Heart left ventricle (tissue), 16 donors: ENCODE measurements around the gene CCM2L. TPM values are rescaled to one million over a fixed set of nuclear protein-coding genes. Genes with fewer than 3 reads are reported as not detected.

Experiments used
- ATAC-seq, 4 donors: fragments of 200-7000 bp; cut with Tn5 transposase; one replicate each; pipeline ENCODE4 v1.9.1; 2020 to 2022; ENCODE audit warnings: moderate library complexity in 4 of 4, mild to moderate bottlenecking in 3 of 4, moderate number of reproducible peaks in 1 of 4
- DNase-seq, 5 donors: peaks; one replicate each; pipeline ENCODE4 v3.0.0-alpha.2; 2020
- H3K27ac ChIP-seq, 12 donors: fragments of 200-600 bp; sonication (generic) in 4 of 12; one replicate each; pipeline versions ENCODE4 v1.5.0 to v1.8.0; 2016 to 2022; ENCODE audit warnings: mild to moderate bottlenecking in 2 of 12
- H3K27me3 ChIP-seq, 9 donors: fragments of 200-600 bp; sonication (generic) in 2 of 9; one replicate each; pipeline versions ENCODE4 v1.5.1 to v1.8.0; 2016 to 2022; ENCODE audit warnings: mild to moderate bottlenecking in 3 of 9
- H3K36me3 ChIP-seq, 9 donors: fragments of 200-600 bp; sonication (generic) in 2 of 9; one replicate each; pipeline versions ENCODE4 v1.5.0 to v1.8.0; 2018 to 2022; ENCODE audit warnings: mild to moderate bottlenecking in 2 of 9
- H3K4me1 ChIP-seq, 12 donors: fragments of 200-600 bp; sonication (generic) in 4 of 12; one replicate each; pipeline versions ENCODE4 v1.5.0 to v1.8.0; 2016 to 2022; ENCODE audit warnings: mild to moderate bottlenecking in 3 of 12
- H3K4me3 ChIP-seq, 12 donors: fragments of 200-600 bp; sonication (generic) in 4 of 12; one replicate each; pipeline versions ENCODE4 v1.5.0 to v1.8.0; 2017 to 2022; ENCODE audit warnings: mild to moderate bottlenecking in 9 of 12, moderate library complexity in 4 of 12
- H3K9me3 ChIP-seq, 12 donors: fragments of 200-600 bp; sonication (generic) in 4 of 12; one replicate each; pipeline versions ENCODE4 v1.5.0 to v1.8.0; 2016 to 2022; ENCODE audit warnings: mild to moderate bottlenecking in 1 of 12
- POLR2A ChIP-seq, 2 donors: fragments of 450-650 bp; IDR thresholded peaks; one replicate each; pipeline ENCODE4 v1.6.1; 2017; ENCODE audit warnings: antibody characterized with exemption in 2 of 2, mild to moderate bottlenecking in 2 of 2, moderate library complexity in 2 of 2
- WGBS, 4 donors: extraction: QIAGEN DNeasy Blood & Tissue Kit in 2 of 4; methylation state at CpG; one replicate each; pipeline versions ENCODE4 v1.1.5 to v1.1.7; 2013 to 2018; 5-methylcytosine and 5-hydroxymethylcytosine counted together
- intact Hi-C, 10 donors: fragments of 100-400 bp; cut with DNase I; formaldehyde crosslinking; loops; one replicate each; pipeline versions ENCODE4 v1.11.1 to v1.14.2; 2022
- polyA plus RNA-seq, 2 donors: library from polyadenylated mRNA; stranded (reverse); fragments of 200-250 nt; gene quantifications; one replicate each; pipeline ENCODE4 v1.2.3, GENCODE V29; 2013
- total RNA-seq, 9 donors: library from RNA; depleted of rRNA in 2 of 9; stranded (reverse); fragments of >200 nt in 2 of 9; fragmentation: NEBNext Ultra II Directional in 3 of 9; extraction: Animal tissue kit (Norgen Biotek cat#: 25700) in 3 of 9; gene quantifications; one replicate each; pipeline versions ENCODE4 v1.1.0 to v1.2.4, GENCODE V29; 2016 to 2023
- TF ChIP-seq, protein P1 (sequence below), 12 donors: fragments of 200-600 bp; sonication (generic) in 4 of 12; IDR thresholded peaks; one replicate each; pipeline versions ENCODE4 v1.5.0 to v1.8.0; 2018 to 2022; ENCODE audit warnings: antibody characterized with exemption in 12 of 12, mild to moderate bottlenecking in 5 of 12
- donor health status: ischemic (EF 13 %, LVEDD 7.1; RV severe dilation, severe dysfunction).
- donor health status: healthy with polysubstance abuse.
- donor health status: DM: no; HTN: yes; CAD: no.
- donor health status: DM: no; HTN: no; CAD: no.
- donor health status: ischemic (EF 25% LVEDD 6.9; RV normal size, moderate dysfunction).
- donor health status: ischemic (EF 25% LVEDD 5.7; RV mildly dilated, moderate dysfunction).
- donor health status: healthy.
- donor health status: DM: yes; HTN: yes; CAD: no.
- donor health status: ischemic (EF 35%, LVEDD 5.7; RV mildly dilated, moderate dysfunction).
- donor health status: nonischemic (EF 11% LVEDD 7.7; RV severe dilation, severe dysfunction).
- donor health status: DM: yes; HTN: yes; CAD: no.
- donor health status: PGD.
- donor health status: ischemic (EF 29% LVEDD 5.4; RV normal size, mild dysfunction).
- donor health status: nonischemic (EF 23%, LVEDD 6.1; RV moderate dilation, normal function).

Gene CCM2L
- total and polyA plus RNA-seq, 11 donors, result 3.4 to 14.8 (median 9.6) TPM

DNA sequence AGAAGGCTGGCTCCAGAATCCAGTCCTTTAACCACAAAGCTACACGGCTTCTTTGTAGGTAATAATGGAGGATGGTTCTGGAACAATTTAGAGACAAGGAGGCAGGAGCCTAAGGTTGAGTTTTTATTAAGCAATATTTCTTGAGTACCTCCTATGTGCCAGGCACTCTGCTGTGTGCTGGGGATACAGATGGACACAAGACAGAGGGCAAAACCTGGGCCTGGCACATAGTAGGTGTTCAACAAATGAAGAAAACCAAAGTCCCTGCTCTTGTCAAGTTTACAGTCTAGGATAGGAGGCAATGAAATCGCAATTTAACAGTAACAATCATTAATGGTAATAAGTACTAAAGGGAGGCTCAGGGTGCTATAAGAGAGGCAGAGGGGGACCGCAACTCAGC is 17.4 kb downstream of the CCM2L start:
- no peak for ATAC-seq
- 92 to 98% (median 96%) methylated on average over 3 of the region's 3 CpGs for WGBS, 4 donors

DNA sequence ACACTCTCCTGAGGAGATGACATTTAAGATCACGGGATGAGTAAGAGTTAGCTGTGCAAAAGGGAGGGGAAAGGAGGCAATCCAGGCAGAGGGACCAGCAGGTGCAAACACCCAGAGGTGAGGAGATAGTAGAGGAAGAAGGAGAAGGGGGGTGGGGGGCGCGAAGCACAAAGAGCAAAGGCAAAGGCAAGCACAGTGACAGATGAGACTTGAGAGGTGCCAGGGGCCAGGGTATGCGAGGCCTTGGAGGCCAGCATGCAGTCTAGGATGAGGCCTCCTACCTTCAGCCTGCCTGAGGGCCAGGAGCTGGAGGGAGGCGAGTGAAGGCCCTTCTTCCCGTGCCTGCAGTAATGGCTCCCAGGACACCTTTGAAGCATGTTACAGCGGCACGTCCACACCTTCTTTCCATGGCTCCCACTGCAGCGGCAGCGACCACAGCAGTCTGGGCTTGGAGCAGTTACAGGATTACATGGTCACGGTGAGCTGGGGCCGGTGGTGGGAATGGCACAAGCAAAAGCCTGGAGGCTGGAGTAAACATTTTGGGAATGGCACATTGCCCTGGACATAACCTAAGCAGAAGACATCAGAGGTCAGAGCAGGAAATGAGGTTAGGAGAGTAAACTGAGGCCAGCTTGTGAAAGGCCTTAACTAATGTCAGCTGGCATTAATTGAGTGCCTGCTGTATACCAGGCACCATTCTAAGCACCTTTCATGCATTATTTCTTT is 18.6 kb downstream of the CCM2L start:
- H3K36me3 ChIP-seq, result peaks cover 0 to 42% (median 10%) of the 10 kb centered on the region in 9 donors
- DNase-seq (no peak), ATAC-seq (no peak)
- H3K9me3 ChIP-seq, result no peaks in the 10 kb centered on the region
- peaks cover 0 to 26% (median 7%) of the 10 kb centered on the region in 12 donors for H3K4me1 ChIP-seq
- TF ChIP-seq, protein P1, sequence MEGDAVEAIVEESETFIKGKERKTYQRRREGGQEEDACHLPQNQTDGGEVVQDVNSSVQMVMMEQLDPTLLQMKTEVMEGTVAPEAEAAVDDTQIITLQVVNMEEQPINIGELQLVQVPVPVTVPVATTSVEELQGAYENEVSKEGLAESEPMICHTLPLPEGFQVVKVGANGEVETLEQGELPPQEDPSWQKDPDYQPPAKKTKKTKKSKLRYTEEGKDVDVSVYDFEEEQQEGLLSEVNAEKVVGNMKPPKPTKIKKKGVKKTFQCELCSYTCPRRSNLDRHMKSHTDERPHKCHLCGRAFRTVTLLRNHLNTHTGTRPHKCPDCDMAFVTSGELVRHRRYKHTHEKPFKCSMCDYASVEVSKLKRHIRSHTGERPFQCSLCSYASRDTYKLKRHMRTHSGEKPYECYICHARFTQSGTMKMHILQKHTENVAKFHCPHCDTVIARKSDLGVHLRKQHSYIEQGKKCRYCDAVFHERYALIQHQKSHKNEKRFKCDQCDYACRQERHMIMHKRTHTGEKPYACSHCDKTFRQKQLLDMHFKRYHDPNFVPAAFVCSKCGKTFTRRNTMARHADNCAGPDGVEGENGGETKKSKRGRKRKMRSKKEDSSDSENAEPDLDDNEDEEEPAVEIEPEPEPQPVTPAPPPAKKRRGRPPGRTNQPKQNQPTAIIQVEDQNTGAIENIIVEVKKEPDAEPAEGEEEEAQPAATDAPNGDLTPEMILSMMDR (IDR thresholded peaks at IDR 0.05), result no peak
- no peak for TF ChIP-seq POLR2A (IDR thresholded peaks at IDR 0.05)
- H3K27me3 ChIP-seq, result peaks cover 0 to 20% (median 3%) of the 10 kb centered on the region in 9 donors
- 47 to 56% (median 54%) methylated on average over 12 of the region's 12 CpGs for WGBS, 4 donors
- no peak overlapping the region for H3K4me3 ChIP-seq
- intact Hi-C loops, result no loop called here
- no peak overlapping the region for H3K27ac ChIP-seq

More for the DNA sequence above, 17.4 kb downstream of the CCM2L start:
- DNase-seq, result no peak
- no peak for TF ChIP-seq POLR2A (IDR thresholded peaks at IDR 0.05)
- TF ChIP-seq, protein P1 (IDR thresholded peaks at IDR 0.05), result no peak
- no peaks in the 10 kb centered on the region for H3K9me3 ChIP-seq
- H3K4me1 ChIP-seq, result peaks cover 0 to 15% (median 7%) of the 10 kb centered on the region in 12 donors
- H3K27me3 ChIP-seq, result peaks cover 0 to 23% (median 4%) of the 10 kb centered on the region in 9 donors
- no peak overlapping the region for H3K27ac ChIP-seq
- H3K36me3 ChIP-seq, result peaks cover 0 to 49% (median 10%) of the 10 kb centered on the region in 9 donors
- intact Hi-C loops, result no loop called here
- no peak overlapping the region for H3K4me3 ChIP-seq

DNA sequence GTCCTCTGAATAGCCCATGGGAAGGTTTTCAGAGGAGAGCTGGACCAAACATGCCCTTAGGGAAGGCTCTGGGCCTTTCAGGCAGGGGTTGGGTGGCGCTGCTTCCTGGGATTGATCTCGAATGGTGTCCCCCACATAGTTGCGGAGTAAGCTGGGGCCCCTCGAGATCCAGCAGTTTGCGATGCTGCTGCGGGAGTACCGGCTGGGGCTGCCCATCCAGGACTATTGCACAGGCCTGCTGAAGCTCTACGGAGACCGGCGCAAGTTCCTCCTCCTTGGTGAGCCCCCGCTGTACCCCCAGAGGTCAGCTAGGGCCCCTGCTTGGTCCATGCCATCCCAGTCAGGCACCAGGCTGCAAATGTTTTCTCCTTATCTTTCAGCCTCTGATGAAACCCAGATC is 19.3 kb downstream of the CCM2L start:
- intact Hi-C loops, result no loop called here
- DNase-seq, result no peak
- H3K27me3 ChIP-seq, result peaks cover 0 to 20% (median 2%) of the 10 kb centered on the region in 9 donors
- 83 to 91% (median 87%) methylated on average over 4 to 11 of the region's 11 CpGs for WGBS, 4 donors
- no peak for ATAC-seq
- H3K9me3 ChIP-seq, result no peaks in the 10 kb centered on the region
- peaks cover 0 to 33% (median 7%) of the 10 kb centered on the region in 12 donors for H3K4me1 ChIP-seq
- TF ChIP-seq, protein P1 (IDR thresholded peaks at IDR 0.05), result no peak
- TF ChIP-seq POLR2A (IDR thresholded peaks at IDR 0.05), result no peak
- peaks cover 0 to 37% (median 10%) of the 10 kb centered on the region in 9 donors for H3K36me3 ChIP-seq
- no peak overlapping the region for H3K4me3 ChIP-seq
- no peak overlapping the region for H3K27ac ChIP-seq
